Brain microvascular endothelial cell (primary cell): Measurements from ENCODE around the gene SCAPER.

Source experiments
- DNase-seq: peaks from one replicate; pipeline ENCODE4 v3.0.0-alpha.2; 2020
- H3K27ac ChIP-seq: fragments of 250-450 bp; sonication (Bioruptor Pico); 2 replicates; pipeline ENCODE4 v1.5.1; 2020; ENCODE audit warnings: mild to moderate bottlenecking, moderate library complexity
- H3K27me3 ChIP-seq: fragments of 250-450 bp; sonication (Bioruptor Pico); replicated peaks from 2 replicates; pipeline ENCODE4 v1.5.1; 2020; ENCODE audit warnings: mild to moderate bottlenecking
- H3K36me3 ChIP-seq: fragments of 250-450 bp; sonication (Bioruptor Pico); replicated peaks from 2 replicates; pipeline ENCODE4 v1.5.1; 2020; ENCODE audit warnings: mild to moderate bottlenecking
- H3K4me3 ChIP-seq: 2 replicates; pipeline ENCODE4 v1.5.1; 2011; ENCODE audit warnings: low read depth, mild to moderate bottlenecking, control low read depth, low read length, moderate library complexity
- CTCF ChIP-seq: IDR thresholded peaks from 2 replicates; pipeline ENCODE4 v1.5.1; 2011; ENCODE audit warnings: low read depth, mild to moderate bottlenecking, moderate library complexity, low read length, control low read depth, inconsistent platforms; ENCODE audit errors: missing control alignments
- in situ Hi-C: cut with HindIII; loops from 2 replicates; pipeline ENCODE4 v1.10.0; 2017; ENCODE audit warnings: low sequenced_read_pairs, low pct_ligation_motif_present

Gene SCAPER

GRCh38 chr15:76418352-76419140, 486.6 kb downstream of the SCAPER start:
- in situ Hi-C loops: no loop called here
- no peak for DNase-seq
- Histone ChIP-seq H3K4me3 (no peak overlapping the region), H3K27me3 (no peaks in the 10 kb centered on the region), H3K27ac (no peak overlapping the region), H3K36me3 (no peaks in the 10 kb centered on the region)
- TF ChIP-seq CTCF: no peak

GRCh38 chr15:76401285-76401684, 503.9 kb downstream of the SCAPER start:
- in situ Hi-C loops: no loop called here
- Histone ChIP-seq H3K36me3 (no peaks in the 10 kb centered on the region), H3K27ac (no peak overlapping the region), H3K4me3 (no peak overlapping the region), H3K27me3 (no peaks in the 10 kb centered on the region)
- no peak for DNase-seq
- TF ChIP-seq CTCF: no peak

GRCh38 chr15:76398317-76399104, 506.6 kb downstream of the SCAPER start:
- H3K27ac ChIP-seq: no peak overlapping the region
- no peaks in the 10 kb centered on the region for H3K36me3 ChIP-seq
- no peak overlapping the region for H3K4me3 ChIP-seq
- no peak for DNase-seq
- H3K27me3 ChIP-seq: no peaks in the 10 kb centered on the region
- no peak for TF ChIP-seq CTCF
- in situ Hi-C loops: no loop called here

GRCh38 chr15:76393614-76394013, 511.5 kb downstream of the SCAPER start:
- H3K4me3 ChIP-seq: no peak overlapping the region
- in situ Hi-C loops: no loop called here
- no peaks in the 10 kb centered on the region for H3K27me3 ChIP-seq
- TF ChIP-seq CTCF: no peak
- no peaks in the 10 kb centered on the region for H3K36me3 ChIP-seq
- no peak overlapping the region for H3K27ac ChIP-seq
- peak; percentile 11 for DNase-seq

GRCh38 chr15:76391847-76392246, 513.3 kb downstream of the SCAPER start:
- no peaks in the 10 kb centered on the region for H3K36me3 ChIP-seq
- H3K27me3 ChIP-seq: no peaks in the 10 kb centered on the region
- no peak for DNase-seq
- no peak for TF ChIP-seq CTCF
- H3K27ac ChIP-seq: no peak overlapping the region
- in situ Hi-C loops: no loop called here
- no peak overlapping the region for H3K4me3 ChIP-seq
